ENCODE results near the gene TCERG1.

Gene TCERG1

DNA sequence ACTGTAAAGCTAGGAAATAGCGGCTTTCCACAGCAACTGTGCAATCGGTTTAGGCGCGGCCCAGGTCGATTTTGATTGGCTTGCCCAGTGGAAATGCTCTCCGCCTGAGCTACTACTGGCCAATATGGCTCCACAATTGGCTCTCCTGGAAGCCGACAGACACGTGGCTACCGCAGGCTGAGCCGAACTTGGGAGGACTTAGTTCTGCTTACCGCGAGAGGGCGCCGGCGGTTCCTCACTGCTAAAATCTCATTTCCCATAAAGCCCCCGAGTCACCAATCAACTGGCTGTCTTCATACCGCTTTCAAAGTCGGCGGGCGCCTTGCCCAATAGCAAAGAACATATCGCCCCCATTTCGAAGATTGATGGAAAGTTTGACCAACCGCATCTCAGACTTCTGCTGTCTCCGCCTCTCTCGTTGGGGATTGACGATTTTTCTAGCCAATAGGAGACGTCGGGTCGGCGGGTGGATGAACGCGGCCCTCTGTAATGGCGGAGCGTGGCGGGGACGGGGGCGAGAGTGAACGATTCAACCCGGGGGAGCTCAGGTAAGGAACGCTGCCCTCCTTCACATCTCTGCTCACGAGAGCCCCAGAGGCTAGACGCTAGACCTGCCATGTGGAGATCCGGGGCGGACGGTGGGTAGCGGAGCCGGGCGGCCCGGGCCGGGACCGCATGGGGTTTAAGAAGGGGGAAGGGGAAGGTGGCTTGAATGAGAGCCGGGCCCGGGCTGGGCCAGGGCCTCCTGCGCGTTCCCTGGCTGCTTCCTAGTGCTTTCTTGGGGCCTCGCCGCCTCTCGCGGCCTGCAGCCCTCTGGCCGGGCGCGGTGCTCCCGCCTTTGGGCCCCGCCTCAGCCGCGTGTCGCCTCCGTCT, at the start of gene TCERG1:
Gene TCERG1, plus strand, starts transcription at position 473 of the 873 bp plus-strand sequence. Its CDS starts 17 bp downstream, at position 490.
- peak; percentile 98 for DNase-seq (ENCODE audit: low spot score)

DNA sequence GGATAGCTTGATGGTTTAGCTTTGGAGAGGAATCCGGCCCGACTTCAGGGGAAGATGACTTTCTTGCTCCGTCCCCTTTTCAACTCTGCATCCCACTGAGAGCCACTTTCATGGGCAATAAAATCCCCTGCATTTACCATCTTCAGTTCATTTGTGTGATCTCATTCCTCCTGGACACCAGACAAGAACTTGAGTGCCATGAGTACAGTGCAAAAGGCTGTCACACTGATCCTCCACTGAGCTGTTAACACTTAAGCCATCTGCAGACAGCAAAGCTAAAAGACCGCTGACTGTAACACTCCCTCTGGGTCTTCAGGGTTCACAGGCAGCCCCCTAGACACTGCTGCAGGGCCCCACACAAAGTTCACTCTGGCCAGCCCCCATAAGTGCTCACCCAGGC, 48.3 kb upstream of the TCERG1 start:
- no peak for DNase-seq (ENCODE audit: low spot score)

DNA sequence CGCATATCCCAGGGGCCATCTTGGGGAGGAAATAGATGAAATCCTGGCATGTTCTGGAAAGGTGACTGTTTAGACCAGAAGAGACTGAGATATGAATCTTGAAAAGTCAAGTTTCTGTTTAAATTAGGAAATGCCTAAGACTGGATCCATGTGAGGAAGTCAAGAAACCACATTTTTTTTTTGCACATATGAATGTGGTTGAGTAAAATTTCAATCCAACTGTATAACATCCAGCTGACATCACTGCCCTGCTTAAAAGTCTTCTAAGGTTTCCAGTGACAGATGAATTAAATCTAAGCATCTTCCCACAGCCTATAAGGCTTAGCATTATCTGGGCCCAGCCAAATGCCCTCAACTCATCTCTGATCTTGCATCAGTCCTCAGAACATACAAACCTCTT, 47.7 kb upstream of the TCERG1 start:
- no peak for DNase-seq (ENCODE audit: low spot score)

- no peak for DNase-seq (ENCODE audit: low spot score)
These were observed 46.9 kb upstream of the TCERG1 start for GRCh38 chr5:146400201-146400600.

DNA sequence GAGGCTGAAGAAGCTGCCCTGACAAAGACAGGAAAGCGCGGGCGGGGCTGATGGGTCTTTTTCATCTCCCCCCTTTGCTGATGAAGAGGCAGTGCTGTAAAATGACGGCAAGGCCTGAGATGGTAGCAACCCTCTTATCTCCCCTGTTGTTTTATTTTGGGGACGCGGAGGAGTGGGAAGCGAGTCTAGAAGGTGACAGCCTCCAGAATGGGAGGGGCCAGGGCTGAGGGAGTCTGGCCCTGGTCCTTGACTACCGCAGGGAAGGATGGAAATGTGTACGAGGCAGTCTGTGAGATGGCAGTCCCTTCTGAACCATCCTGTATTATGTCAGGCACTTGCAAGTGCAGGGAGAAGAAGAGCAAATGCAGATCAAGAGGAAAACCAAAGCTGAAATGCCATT, 46.1 kb upstream of the TCERG1 start:
- DNase-seq (ENCODE audit: low spot score) = no peak

DNA sequence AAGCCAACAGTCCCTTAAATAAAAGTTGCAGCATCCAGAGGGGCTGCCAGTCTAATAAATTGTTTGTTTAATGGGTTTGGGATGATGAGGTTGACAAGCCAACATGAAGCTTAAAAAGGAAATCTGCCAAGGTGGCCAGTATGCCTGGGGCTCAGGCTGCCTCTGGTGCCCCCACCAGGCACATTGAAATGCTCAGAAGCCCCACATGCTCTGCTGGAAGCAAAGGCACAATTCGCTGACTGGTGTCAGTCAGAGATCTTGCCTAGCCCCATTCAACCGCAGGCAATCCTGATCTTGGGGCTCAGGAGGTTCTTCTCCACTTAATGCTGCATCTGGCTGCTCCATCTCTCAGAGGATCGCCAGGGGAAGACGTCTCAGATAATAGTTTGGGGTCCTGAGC, 44.2 kb upstream of the TCERG1 start:
- no peak for DNase-seq (ENCODE audit: low spot score)

DNA sequence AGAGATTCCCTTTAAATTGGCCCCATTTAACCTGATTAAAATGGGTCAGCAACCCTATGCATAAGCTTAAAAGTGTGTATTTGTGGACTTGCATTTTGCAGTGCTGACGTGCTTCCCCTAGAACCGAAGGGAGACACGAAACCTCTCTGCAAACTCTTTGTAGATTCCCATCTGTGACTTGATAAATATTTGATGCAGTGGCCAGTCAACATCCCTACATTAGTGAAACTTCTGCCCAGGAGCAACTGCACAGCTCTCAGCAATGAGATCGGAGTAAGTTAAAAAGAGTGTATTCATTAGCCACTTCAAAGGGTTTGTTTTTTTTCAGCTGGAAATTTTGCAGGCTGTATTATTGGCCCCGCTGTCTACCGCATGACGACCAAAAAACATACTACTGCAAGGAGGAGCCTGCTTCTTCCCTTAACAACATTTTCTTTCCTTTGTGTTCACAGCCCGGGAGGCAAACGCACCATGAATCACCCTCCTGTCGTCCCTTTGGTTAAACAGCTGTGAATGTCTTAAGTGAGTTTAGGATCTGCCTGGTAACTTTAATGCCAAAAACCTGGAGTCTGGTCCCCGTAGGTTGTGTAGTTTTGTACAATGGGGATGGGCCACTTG, 38.0 kb upstream of the TCERG1 start:
- no peak for DNase-seq (ENCODE audit: low spot score)

- DNase-seq (ENCODE audit: low spot score) = no peak
These were observed 36.9 kb upstream of the TCERG1 start for GRCh38 chr5:146410272-146410671.

DNA sequence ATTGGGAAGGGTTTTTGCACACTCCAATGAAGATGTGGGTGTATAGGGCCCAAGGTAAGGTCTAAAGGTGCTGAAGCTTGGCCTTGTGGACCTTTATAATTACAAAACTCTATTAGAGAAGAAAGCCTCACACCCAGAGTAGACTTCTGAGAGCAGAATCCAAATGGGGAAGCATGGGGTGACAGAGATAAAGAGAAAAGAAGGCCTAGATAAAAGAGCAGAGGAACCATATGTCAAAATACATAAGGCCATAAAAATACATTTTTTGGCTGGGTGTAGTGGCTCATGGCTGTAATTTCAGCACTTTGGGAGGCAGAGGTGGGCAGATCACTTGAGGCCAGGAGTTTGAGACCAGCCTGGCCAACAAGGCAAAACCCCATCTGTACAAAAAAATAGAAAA, 27.4 kb upstream of the TCERG1 start:
- no peak for DNase-seq (ENCODE audit: low spot score)

GRCh38 chr5:146425023-146425422, 22.1 kb upstream of the TCERG1 start:
- DNase-seq (ENCODE audit: low spot score) = no peak

DNA sequence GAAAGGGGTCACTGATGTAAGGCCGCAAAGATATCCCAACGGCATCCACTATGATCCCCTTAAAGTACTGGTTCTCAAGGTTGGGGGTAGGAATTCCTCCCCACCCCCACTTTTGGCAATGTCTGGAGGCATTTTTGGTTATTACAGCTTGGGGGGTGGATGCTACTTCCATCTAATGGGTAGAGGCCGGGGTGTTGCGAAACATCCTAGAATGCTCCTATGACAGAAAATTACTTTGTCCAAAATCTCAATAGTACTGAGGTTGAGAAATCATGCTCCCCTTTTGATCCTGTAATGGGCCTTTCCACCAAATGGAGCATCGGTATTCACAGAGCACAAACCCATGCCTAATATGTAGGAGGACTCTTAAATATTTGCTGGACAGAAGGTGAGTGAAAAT, 20.8 kb upstream of the TCERG1 start:
- no peak for DNase-seq (ENCODE audit: low spot score)

DNA sequence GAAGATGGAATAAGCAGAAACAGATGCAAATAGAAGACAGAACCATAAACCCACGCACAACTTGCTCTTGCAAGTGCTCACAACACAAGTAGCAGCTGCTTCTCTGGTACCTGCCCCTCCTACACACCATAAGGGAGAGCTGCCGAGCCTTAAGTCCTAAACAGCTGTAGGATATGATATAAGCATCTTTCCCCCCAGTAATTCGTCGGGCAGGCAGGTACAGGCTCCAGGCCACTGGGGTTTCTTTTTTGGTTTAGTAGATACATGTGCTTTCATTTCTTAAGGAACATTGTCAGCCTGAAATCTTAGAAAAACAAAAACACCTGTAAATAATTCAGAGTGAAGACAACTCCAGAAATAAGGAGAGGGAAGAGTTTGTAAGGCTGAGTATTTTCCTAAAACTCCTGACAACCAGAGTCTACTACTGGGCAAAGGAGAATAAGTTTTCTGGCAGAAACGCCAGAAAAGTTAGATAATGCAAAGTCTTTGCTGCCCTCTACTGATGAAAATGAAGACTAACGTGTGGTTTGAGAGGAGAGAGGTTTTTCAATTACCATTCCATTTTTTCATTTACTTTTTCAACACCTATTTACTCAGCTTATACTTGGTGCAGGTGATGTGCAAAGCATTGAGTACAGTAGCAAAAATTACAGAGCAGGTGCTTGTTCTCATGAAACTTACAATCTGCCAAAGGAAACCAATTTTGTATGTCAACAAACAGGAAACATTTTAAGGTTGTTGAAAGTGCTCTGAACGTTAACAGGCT, 20.1 kb upstream of the TCERG1 start:
- DNase-seq (ENCODE audit: low spot score) = no peak

- no peak for DNase-seq (ENCODE audit: low spot score)
These were observed 19.5 kb upstream of the TCERG1 start for GRCh38 chr5:146427619-146427997.

DNA sequence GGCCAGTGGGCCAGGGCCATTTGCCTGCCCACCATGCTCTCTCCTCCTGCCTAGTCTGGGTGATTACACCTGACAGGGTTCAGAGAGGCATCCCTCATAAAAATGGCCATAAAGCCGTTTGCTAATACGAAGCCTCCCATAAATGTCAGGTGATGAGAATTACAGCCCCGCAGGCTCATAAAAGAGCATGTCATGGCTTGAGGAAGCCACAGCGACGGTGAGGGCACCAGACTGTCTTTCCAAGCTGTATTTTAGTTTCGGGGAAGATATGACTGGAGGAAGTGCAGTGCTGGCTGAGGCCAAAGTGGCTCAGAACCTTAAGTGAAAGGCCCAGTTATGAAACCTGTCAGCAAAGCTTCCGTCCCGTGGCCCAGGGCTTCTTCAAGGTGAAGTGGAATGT, 18.5 kb upstream of the TCERG1 start:
- DNase-seq (ENCODE audit: low spot score) = no peak

DNA sequence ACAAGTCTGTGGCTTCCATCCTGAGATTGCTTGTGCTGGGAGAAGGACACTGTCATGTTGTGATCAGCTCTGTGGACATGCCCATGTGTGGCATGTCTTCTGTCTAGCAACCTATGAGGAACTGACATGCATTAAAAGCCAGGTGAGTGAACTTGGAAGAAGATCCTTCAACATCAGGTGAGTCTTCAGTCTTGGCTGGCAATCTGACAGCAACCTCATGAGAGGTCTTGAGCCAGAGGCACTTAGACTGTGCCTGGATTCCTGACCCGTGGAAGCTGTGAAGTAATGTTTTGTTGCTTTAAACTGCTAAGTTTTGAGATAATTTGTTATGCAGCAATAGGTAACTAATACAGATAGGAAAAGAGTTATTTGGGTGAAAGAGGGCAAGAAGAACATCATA, 6.8 kb upstream of the TCERG1 start:
- no peak for DNase-seq (ENCODE audit: low spot score)

GRCh38 chr5:146440870-146441495, 6.2 kb upstream of the TCERG1 start:
- DNase-seq (ENCODE audit: low spot score) = no peak

GRCh38 chr5:146441896-146442295, 5.2 kb upstream of the TCERG1 start:
- DNase-seq (ENCODE audit: low spot score) = no peak

DNA sequence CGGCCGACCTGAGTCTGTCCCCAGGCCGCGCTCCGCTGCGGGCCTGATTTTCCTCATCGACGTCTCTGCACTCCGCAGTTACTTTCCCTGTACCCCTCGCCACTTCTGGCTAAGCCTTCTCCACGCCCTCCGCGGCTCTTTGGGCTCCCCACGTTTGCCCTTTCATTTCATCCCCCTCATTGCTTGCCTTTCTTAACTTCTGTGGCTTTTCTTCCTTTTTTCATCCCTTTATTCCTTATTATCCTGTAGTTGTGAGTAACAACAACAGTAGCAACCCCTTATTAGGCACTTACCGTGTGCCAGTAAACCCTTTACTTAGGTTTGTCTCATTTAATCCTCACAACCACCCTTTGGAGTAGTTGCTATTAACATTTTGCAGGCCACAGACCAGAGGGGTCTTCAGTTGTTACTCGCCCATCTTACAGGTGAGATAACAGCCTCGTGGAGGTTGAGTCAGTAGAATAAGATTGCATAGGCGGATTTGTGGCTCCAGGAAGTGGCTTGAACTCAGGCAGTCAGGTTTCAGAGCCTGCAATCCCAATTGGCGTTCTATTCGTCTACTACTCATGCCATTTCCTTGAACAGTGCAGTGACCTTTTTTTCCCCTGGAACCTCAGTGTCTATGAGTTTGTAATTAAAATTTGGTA, 724 bp downstream of the TCERG1 start:
- no peak for DNase-seq (ENCODE audit: low spot score)

GRCh38 chr5:146448783-146449519, 1.8 kb downstream of the TCERG1 start:
- DNase-seq (ENCODE audit: low spot score) = no peak

- DNase-seq (ENCODE audit: low spot score) = no peak
These were observed 2.9 kb downstream of the TCERG1 start for GRCh38 chr5:146450002-146450401.

DNA sequence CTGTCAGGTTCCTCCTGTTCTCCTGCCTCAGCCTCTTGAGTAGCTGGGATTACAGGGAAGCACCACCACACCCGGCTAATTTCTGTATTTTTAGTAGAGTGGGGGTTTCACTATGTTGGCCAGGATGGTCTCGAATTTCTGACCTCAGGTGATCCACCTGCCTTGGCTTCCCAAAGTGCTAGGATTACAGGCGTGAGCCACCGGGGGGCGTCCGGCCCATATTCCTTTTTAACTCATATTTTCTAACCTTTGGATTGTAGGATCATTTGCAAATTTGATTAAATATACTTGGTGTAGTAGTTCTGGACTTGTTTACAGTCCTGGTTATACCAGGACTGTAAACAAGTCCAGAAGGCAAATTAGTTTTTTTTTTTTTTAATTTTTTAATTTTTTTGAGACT, 4.3 kb downstream of the TCERG1 start:
- no peak for DNase-seq (ENCODE audit: low spot score)
